C1 segment of cervical spinal cord (tissue), 14 donors: ENCODE measurements around the gene COL12A1.
A peak's percentile ranks its signal among the peaks of the same experiment; 100 is the strongest.

Experiments used
- DNase-seq, 14 donors: peaks; one replicate each; lab custom pipeline; 2025; lab: John Stamatoyannopoulos, UW

The COL12A1 gene

GRCh38 chr6:75103431-75103830 is 102.4 kb downstream of the COL12A1 start:
- DNase-seq: no peak

GRCh38 chr6:75102301-75102700 is 103.6 kb downstream of the COL12A1 start:
- DNase-seq: no peak

DNA sequence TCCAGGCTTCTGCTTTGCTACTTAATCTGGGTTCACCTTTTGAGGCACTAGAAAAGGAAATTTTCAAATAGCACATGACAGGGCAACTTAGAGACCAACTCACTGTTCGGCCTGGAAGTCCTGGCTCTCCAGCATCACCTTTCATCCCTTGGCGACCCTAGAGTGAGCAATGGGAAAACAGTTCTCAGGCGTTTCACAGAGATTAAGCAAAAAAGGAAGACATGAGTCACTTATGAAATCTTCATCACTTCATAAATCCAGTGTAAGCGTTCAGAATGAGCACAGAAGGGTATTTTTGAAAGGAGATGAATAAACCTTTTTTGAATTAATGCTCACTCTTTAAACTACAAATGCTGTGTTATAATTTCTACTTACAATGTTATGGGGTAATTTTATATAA is 104.0 kb downstream of the COL12A1 start:
- DNase-seq: no peak

DNA sequence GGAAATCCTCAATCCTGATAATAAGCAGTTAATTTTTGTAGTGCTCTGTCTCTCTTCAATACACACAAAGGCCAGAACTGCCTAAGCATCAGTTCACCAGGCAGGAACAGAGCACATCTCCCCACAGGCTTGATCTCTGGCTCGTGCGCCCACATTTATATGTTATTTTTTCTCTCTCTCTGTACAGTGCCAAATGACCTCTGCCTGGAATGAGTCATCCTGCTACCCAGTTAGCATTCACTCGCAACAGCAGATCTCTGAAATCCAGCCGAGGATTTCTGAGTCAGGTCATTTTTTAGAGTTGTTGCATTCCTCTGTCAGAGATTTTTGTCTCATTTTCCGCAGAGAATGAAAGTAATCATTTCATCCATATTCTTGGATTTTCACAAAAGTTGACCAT is 107.1 kb downstream of the COL12A1 start:
- DNase-seq: peak in 2 of 14 donors; percentile 1 to 10

- DNase-seq: no peak
These were observed 108.9 kb downstream of the COL12A1 start for GRCh38 chr6:75096966-75097365.

- no peak for DNase-seq
These were observed 111.1 kb downstream of the COL12A1 start for GRCh38 chr6:75094614-75095200.

GRCh38 chr6:75091467-75092190 is 114.2 kb downstream of the COL12A1 start:
- no peak for DNase-seq

DNA sequence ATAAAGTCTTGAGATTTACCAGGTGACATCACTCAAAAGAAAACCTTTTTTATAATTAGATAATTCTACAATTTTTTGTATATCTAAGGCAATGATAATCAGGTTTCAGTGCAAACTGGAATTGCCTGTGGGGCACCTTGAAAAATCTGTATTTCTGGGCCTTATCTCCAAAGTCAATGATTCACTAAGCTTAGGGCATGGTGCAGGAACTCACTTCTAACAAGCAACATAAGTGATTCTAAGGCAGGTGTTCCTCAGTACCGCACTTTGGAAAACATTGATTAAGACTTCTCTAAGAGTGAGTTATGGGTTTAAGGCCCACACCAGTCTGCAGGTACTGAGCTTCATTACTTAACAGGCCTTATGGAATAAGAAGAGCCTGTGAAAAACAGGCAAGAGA is 115.3 kb downstream of the COL12A1 start:
- no peak for DNase-seq

GRCh38 chr6:75089921-75090320 is 115.9 kb downstream of the COL12A1 start:
- DNase-seq: no peak

- no peak for DNase-seq
These were observed 116.5 kb downstream of the COL12A1 start for GRCh38 chr6:75089151-75089897.

DNA sequence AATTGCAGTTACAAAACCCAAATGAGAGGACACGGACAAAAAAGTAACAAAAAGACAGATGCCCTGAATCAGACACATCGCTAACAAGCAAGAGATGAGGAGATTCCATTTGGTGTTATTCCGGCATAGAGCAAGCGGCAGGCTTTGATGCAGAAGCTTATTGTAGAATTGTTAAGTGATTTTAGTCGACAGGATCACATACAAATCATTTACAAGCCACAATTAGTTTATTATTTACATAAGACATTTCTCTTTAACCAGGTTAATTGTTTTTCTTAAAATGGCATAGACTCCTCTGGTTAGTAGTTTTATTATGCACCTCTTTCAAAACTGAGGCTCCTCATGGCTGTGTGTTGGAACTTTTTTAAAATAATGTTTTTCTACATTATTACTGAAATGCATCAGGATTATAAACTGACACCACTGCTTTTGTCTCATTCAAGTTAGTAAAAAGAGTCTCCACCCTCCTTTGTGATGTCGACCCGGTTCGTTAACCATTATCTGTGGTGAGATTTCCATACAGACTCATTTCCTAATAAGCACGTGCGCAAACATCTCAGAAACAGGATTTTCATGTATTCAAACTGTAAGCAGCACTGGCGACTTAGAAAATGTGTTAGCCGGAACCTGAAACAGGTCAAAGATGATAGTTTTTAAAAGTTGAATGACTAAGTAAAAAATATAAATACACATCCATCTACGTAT is 119.8 kb downstream of the COL12A1 start:
- DNase-seq: no peak

DNA sequence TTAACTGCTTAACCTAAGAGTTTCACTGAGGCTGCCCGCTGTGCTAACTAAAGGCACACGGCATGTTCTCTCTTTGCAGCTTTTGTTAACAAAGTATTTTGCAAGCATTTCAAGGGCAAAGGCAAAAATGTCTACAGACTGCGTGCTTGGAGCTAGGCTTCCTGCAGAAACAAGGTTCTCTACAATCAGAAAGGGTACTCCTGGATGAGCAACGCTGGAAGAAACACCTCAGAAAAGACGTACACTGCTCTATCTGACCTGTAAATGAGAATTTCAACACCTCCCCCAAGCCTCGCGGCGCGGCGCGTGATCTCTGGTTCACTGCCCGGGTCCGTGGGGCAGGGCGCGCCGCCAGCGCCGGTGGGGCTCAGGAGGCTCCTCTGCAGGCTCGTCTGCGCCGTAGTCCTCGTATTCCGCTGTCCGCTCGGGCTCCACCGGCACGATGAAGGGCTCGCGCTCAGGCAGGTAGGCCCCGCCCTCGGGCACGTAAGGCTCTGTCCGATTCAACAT is 120.9 kb downstream of the COL12A1 start:
- DNase-seq: peak in 2 of 14 donors; percentile 0 to 1

- no peak for DNase-seq
These were observed 121.8 kb downstream of the COL12A1 start for GRCh38 chr6:75084018-75084417.

GRCh38 chr6:75081921-75082320 is 123.9 kb downstream of the COL12A1 start:
- no peak for DNase-seq

- no peak for DNase-seq
These were observed 124.8 kb downstream of the COL12A1 start for GRCh38 chr6:75081047-75081446.

DNA sequence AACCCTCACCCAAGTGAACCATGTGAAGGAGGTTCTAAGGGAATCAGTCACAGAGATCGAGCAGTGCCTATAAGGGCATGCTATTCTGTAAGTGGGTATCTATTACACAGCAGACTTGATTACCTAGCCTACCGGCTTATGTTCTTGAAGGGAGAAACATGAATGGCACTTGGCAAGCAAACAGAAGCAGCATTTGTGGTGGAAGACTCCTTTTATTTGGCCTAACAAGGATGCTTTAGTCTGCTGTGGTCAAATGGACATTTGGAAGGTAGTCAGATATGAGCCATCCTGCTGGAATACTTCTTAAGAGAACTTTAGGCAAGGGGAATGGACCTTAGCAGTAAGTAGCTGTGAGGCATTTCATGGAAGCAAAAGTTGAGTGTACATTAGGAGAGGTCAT is 126.3 kb downstream of the COL12A1 start:
- DNase-seq: no peak

DNA sequence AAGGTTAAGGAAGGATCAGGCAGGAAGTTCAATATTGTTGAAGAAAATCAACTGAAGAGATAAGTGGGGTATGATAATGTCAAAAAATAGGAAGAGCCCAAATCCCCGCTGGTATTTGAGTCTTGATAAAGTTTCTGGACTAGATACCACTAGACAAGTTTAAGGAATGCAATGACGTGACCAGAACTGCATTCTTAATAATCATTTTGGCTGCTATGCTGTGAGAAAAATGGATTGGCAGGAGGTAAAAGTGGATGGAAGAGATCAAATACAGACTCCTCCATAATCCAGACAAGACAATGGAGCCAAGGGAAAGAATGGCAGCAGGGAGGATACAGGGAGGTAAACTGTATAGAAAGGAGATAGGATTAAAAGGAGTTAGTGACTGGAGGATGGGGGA is 128.2 kb downstream of the COL12A1 start:
- no peak for DNase-seq

- DNase-seq: no peak
These were observed 129.8 kb downstream of the COL12A1 start for GRCh38 chr6:75076009-75076408.

DNA sequence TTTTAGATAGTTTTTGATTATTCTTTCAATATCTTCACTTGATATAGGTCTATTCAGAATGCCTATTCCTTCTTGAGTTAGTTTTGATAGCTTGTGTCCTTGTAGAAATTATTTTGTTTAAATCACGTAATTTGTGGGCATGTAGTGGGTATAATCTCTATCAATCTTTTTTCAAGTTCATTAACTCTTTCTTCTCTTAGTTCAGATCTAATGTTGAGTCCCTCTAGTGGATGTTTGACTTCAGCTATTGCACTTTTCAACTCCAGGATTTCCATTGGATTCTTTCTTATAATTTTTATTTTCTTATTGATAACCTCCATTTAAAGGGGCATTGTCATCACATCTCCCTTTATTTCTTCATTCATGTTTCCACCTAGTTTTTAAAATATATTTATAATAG is 135.6 kb downstream of the COL12A1 start:
- DNase-seq: no peak

- no peak for DNase-seq
These were observed 140.3 kb downstream of the COL12A1 start for GRCh38 chr6:75065523-75065922.

DNA sequence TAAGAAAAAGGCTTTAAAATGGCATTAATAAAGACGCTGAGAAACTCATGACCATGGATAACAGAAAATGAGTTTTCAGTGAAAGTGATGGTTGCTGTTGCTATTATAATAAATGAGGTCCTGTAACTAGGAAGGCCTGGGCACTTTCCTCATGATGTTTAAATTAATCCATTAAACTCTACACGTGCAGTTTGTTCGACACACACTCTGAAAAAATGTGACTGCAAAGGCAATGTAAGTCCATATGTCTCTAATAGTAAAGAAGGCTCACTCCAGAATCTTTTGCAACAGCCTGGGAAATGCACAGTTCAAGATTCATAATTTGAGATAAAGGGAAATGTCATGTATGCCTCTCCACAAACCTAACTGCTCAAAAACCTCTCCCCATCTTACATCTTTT is 153.4 kb downstream of the COL12A1 start:
- no peak for DNase-seq

- DNase-seq: no peak
These were observed 156.5 kb downstream of the COL12A1 start for GRCh38 chr6:75049308-75049707.
